HepG2 (cell line): ENCODE data around the gene CBX2. TPM values are rescaled to one million over a fixed set of nuclear protein-coding genes. Genes with fewer than 3 reads are reported as not detected.

ENCODE experiments used
- BCL3 ChIP-seq: sonication (generic); formaldehyde crosslinking; IDR thresholded peaks from 2 replicates; pipeline ENCODE4 v1.5.1; 2020; ENCODE audit warnings: mild to moderate bottlenecking, missing genetic modification reagents, moderate library complexity
- ETV5 ChIP-seq: IDR thresholded peaks from 2 replicates; pipeline ENCODE4 v1.6.1; 2018; ENCODE audit warnings: missing biosample characterization, missing genetic modification reagents, inconsistent platforms, borderline replicate concordance
- FIP1L1 ChIP-seq: fragments of 200-400 bp; formaldehyde crosslinking; IDR thresholded peaks from 2 replicates; pipeline ENCODE4 v1.6.1; 2018; ENCODE audit warnings: low read depth, mild to moderate bottlenecking, low read length, moderate library complexity, borderline replicate concordance; ENCODE audit not compliant: insufficient read depth
- GABPB1 ChIP-seq: IDR thresholded peaks from 2 replicates; pipeline ENCODE4 v1.6.1; 2016; ENCODE audit warnings: mild to moderate bottlenecking, missing genetic modification reagents, moderate library complexity, missing compliant biosample characterization
- HOXA5 ChIP-seq: sonication (generic); formaldehyde crosslinking; IDR thresholded peaks from 2 replicates; pipeline ENCODE4 v1.4.0; 2020; ENCODE audit warnings: missing genetic modification reagents
- KDM3A ChIP-seq: IDR thresholded peaks from 2 replicates; pipeline ENCODE4 v1.6.1; 2018; ENCODE audit warnings: low read depth, missing compliant biosample characterization
- MAFK ChIP-seq, 2 experiments: IDR thresholded peaks in 1 of 2; conservative IDR thresholded peaks in 1 of 2; 2 replicates each; pipeline ENCODE4 v1.6.1; 2011; ENCODE audit warnings: improper control_type of control experiment in 2 of 2, low read length in 2 of 2
- MYPOP ChIP-seq: sonication (generic); formaldehyde crosslinking; IDR thresholded peaks from 2 replicates; pipeline ENCODE4 v1.8.1; 2023; ENCODE audit warnings: mild to moderate bottlenecking, moderate library complexity, missing genetic modification reagents
- SALL1 ChIP-seq: sonication (generic); formaldehyde crosslinking; IDR thresholded peaks from 2 replicates; pipeline ENCODE4 v1.8.0; 2022; ENCODE audit warnings: mild to moderate bottlenecking, missing genetic modification reagents
- STAG1 ChIP-seq: sonication (generic); formaldehyde crosslinking; IDR thresholded peaks from 2 replicates; pipeline ENCODE4 v1.4.0; 2020; ENCODE audit warnings: missing genetic modification reagents
- TCF12 ChIP-seq, 2 experiments: fragments of 450-650 bp in 1 of 2; sonication (generic) in 1 of 2; formaldehyde crosslinking in 1 of 2; IDR thresholded peaks; 2 replicates each; pipeline versions ENCODE4 v1.6.1 to v1.8.0; 2017 to 2022; ENCODE audit warnings: antibody characterized with exemption in 1 of 2, mild to moderate bottlenecking in 1 of 2, missing genetic modification reagents in 1 of 2, moderate library complexity in 1 of 2
- UBTF ChIP-seq: sonication (generic); formaldehyde crosslinking; IDR thresholded peaks from 2 replicates; pipeline ENCODE4 v1.4.0; 2020; ENCODE audit warnings: mild to moderate bottlenecking, missing genetic modification reagents
- ZBTB26 ChIP-seq: IDR thresholded peaks from 2 replicates; pipeline ENCODE4 v1.6.1; 2016; ENCODE audit warnings: missing compliant biosample characterization, missing genetic modification reagents, borderline replicate concordance
- ZNF292 ChIP-seq: sonication (generic); formaldehyde crosslinking; IDR thresholded peaks from 2 replicates; pipeline ENCODE4 v1.8.1; 2022; ENCODE audit warnings: mild to moderate bottlenecking, low read depth, missing genetic modification reagents, borderline replicate concordance
- ZNF484 ChIP-seq: sonication (generic); formaldehyde crosslinking; IDR thresholded peaks from 2 replicates; pipeline ENCODE4 v1.5.1; 2020; ENCODE audit warnings: mild to moderate bottlenecking, low read depth, missing genetic modification reagents, borderline replicate concordance
- ZNF574 ChIP-seq: sonication (generic); formaldehyde crosslinking; IDR thresholded peaks from 2 replicates; pipeline ENCODE4 v1.4.0; 2020; ENCODE audit warnings: missing genetic modification reagents
- polyA plus RNA-seq, 8 experiments: library from polyadenylated mRNA; depleted of rRNA in 3 of 8; stranded (reverse) in 7 of 8; unstranded in 1 of 8; fragments of >200 nt; fragmentation: Illumina TruSeq in 4 of 8; extraction: Trizol in 4 of 8; gene quantifications; 2 replicates each; pipeline versions ENCODE4 v1.2.1 to v1.2.3, GENCODE V29; 2011 to 2016; ENCODE audit warnings: low read depth in 4 of 8, missing spikeins in 1 of 8, mixed read lengths in 1 of 8; ENCODE audit not compliant: insufficient read depth in 1 of 8
- total RNA-seq, 5 experiments: library from RNA; depleted of rRNA; stranded (reverse); fragments of >200 nt; fragmentation: Illumina TruSeq; extraction: Trizol; gene quantifications; 2 replicates each; pipeline ENCODE4 v1.2.3, GENCODE V29; 2016; ENCODE audit warnings: low read depth in 1 of 5

CBX2 gene
- total and polyA plus RNA-seq, 2 of the 13 experiments (the other 11 are each of a cell fraction or from before 2014, with no cell fraction given), result 14.5 to 31.1 TPM

GRCh38 chr17:79739148-79740062, 38.5 kb upstream of the CBX2 start (continued):
- no peak for TF ChIP-seq FIP1L1
- no peak for TF ChIP-seq TCF12 (IDR thresholded peaks at IDR 0.05)
- TF ChIP-seq TCF12 (CRISPR knock-in tag; IDR thresholded peaks at IDR 0.05), result no peak
- TF ChIP-seq ZNF574 (CRISPR knock-in tag), result 0 out of 2 replicates have a peak, but pooled peaks have one; percentile 16
- TF ChIP-seq BCL3 (CRISPR knock-in tag), result 0 out of 2 replicates have a peak, but pooled peaks have one; percentile 31
- 0 out of 2 replicates have a peak, but pooled peaks have one; percentile 32 for TF ChIP-seq MYPOP (CRISPR knock-in tag)
- no peak for TF ChIP-seq ZNF484 (CRISPR knock-in tag)
- peak; percentile 50 for TF ChIP-seq GABPB1 (CRISPR knock-in tag)
- TF ChIP-seq STAG1 (CRISPR knock-in tag), result 0 out of 2 replicates have a peak, but pooled peaks have one; percentile 5
- TF ChIP-seq KDM3A (CRISPR knock-in tag), result no peak
- TF ChIP-seq HOXA5 (CRISPR knock-in tag), result 0 out of 2 replicates have a peak, but pooled peaks have one; percentile 29
- TF ChIP-seq UBTF (CRISPR knock-in tag), result peak; percentile 47
- 0 out of 2 replicates have a peak, but pooled peaks have one; percentile 30 for TF ChIP-seq SALL1 (CRISPR knock-in tag)
- TF ChIP-seq ETV5 (CRISPR knock-in tag), result peak; percentile 70; the same call in 1 of the 2 replicates
- TF ChIP-seq ZBTB26 (CRISPR knock-in tag), result peak; percentile 34; the same call in 1 of the 2 replicates
- no peak for TF ChIP-seq MAFK (conservative IDR thresholded peaks at IDR 0.05 in 1 of 2, IDR thresholded peaks at IDR 0.05 in 1 of 2; ENCODE audit: low read length in 2 of 2)
- TF ChIP-seq ZNF292, result peak; percentile 54; the same call in 1 of the 2 replicates
